ENCODE results near the gene ZNF397.
A peak's percentile ranks its signal among the peaks of the same experiment; 100 is the strongest.

DNA sequence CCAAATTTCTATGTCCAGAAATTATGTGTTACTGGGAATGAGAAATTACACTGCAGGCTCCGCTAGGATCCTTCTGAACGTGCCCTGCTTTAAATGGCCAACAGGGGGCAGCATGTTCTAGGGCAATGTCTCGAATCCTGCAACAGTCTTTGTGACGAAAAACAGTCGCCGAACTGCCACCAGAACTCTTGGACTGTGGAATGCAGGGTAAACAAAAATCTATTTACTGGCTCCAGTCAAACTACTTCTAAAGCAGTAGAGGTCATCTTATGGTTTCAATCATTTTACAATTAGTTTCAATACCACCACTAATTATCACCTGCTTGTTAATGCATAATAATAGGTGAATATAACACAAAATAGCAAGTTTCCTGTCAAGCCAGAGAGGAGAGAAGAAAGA is 9.8 kb upstream of the ZNF397 start:
- TF ChIP-seq, protein P1, sequence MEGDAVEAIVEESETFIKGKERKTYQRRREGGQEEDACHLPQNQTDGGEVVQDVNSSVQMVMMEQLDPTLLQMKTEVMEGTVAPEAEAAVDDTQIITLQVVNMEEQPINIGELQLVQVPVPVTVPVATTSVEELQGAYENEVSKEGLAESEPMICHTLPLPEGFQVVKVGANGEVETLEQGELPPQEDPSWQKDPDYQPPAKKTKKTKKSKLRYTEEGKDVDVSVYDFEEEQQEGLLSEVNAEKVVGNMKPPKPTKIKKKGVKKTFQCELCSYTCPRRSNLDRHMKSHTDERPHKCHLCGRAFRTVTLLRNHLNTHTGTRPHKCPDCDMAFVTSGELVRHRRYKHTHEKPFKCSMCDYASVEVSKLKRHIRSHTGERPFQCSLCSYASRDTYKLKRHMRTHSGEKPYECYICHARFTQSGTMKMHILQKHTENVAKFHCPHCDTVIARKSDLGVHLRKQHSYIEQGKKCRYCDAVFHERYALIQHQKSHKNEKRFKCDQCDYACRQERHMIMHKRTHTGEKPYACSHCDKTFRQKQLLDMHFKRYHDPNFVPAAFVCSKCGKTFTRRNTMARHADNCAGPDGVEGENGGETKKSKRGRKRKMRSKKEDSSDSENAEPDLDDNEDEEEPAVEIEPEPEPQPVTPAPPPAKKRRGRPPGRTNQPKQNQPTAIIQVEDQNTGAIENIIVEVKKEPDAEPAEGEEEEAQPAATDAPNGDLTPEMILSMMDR (conservative IDR thresholded peaks at IDR 0.05 in 1 of 2, IDR thresholded peaks at IDR 0.05 in 1 of 2; ENCODE audit: low read depth in 1 of 2, low read length in 2 of 2): peak; percentile 94 to 95
- TF ChIP-seq EZH2 (IDR thresholded peaks at IDR 0.05; ENCODE audit: low read length, missing control alignments): no peak

Measured in fibroblast of lung (primary cell).